OCI-LY1 (cell line): ENCODE measurements around the gene KLK14.

Experiments
- H2AFZ ChIP-seq: fragments of 200-600 bp; sonication (generic), shearing (Covaris generic); 2 replicates; pipeline ENCODE4 v1.6.0; 2014; ENCODE audit warnings: antibody characterized with exemption, mild to moderate bottlenecking, low read length
- H3F3A ChIP-seq: fragments of 200-600 bp; sonication (generic), shearing (Covaris generic); 2 replicates; pipeline ENCODE4 v1.6.0; 2014; ENCODE audit warnings: mild to moderate bottlenecking, antibody characterized with exemption, low read length, moderate library complexity; ENCODE audit not compliant: insufficient read depth
- H3K27ac ChIP-seq: fragments of 200-600 bp; sonication (generic); 2 replicates; pipeline ENCODE4 v1.5.1; 2014; ENCODE audit warnings: low read length, mixed run types, mild to moderate bottlenecking, low read depth; ENCODE audit not compliant: poor library complexity, severe bottlenecking
- H3K27me3 ChIP-seq: fragments of 200-600 bp; sonication (generic); 2 replicates; pipeline ENCODE4 v1.6.0; 2014; ENCODE audit warnings: antibody characterized with exemption, mild to moderate bottlenecking, low read length, moderate library complexity; ENCODE audit not compliant: insufficient read depth
- H3K36me3 ChIP-seq: fragments of 200-600 bp; sonication (generic); 2 replicates; pipeline ENCODE4 v1.6.1; 2014; ENCODE audit warnings: mild to moderate bottlenecking, antibody characterized with exemption, low read length, moderate library complexity, mixed read lengths; ENCODE audit not compliant: insufficient read depth
- H3K4me1 ChIP-seq: fragments of 200-600 bp; sonication (generic); 2 replicates; pipeline ENCODE4 v1.5.1; 2014; ENCODE audit warnings: mild to moderate bottlenecking, low read length, moderate library complexity; ENCODE audit not compliant: insufficient read depth, severe bottlenecking
- H3K4me2 ChIP-seq: fragments of 200-600 bp; sonication (generic), shearing (Covaris generic); 2 replicates; pipeline ENCODE4 v1.6.1; 2014; ENCODE audit warnings: low read length
- H3K4me3 ChIP-seq: fragments of 200-600 bp; sonication (generic); 2 replicates; pipeline ENCODE4 v1.5.1; 2014; ENCODE audit warnings: low read length, low read depth, mild to moderate bottlenecking, mixed read lengths; ENCODE audit not compliant: poor library complexity, severe bottlenecking
- H3K79me2 ChIP-seq: fragments of 200-600 bp; shearing (Covaris generic); 2 replicates; pipeline ENCODE4 v1.6.1; 2016; ENCODE audit warnings: mixed run types, low read length, mixed read lengths; ENCODE audit not compliant: insufficient read depth
- H3K9ac ChIP-seq: fragments of 200-600 bp; sonication (generic), shearing (Covaris generic); 2 replicates; pipeline ENCODE4 v1.6.1; 2014; ENCODE audit warnings: mild to moderate bottlenecking, low read length, mixed read lengths
- H3K9me2 ChIP-seq: fragments of 200-600 bp; sonication (generic), shearing (Covaris generic); 2 replicates; pipeline ENCODE4 v1.6.1; 2014; ENCODE audit warnings: low read depth, mild to moderate bottlenecking, low read length, mixed read lengths
- H3K9me3 ChIP-seq: fragments of 200-600 bp; shearing (Covaris generic); 2 replicates; pipeline ENCODE4 v1.6.1; 2014; ENCODE audit warnings: low read length, mixed read lengths
- H4K20me1 ChIP-seq: fragments of 200-600 bp; sonication (generic), shearing (Covaris generic); 2 replicates; pipeline ENCODE4 v1.6.0; 2016; ENCODE audit warnings: mild to moderate bottlenecking, low read length; ENCODE audit not compliant: insufficient read depth
- EZH2 ChIP-seq: fragments of 200-600 bp; sonication (generic), shearing (Covaris generic); IDR thresholded peaks from 2 replicates; pipeline ENCODE4 v1.8.0; 2017; ENCODE audit warnings: borderline replicate concordance, mixed run types, mild to moderate bottlenecking, antibody characterized with exemption, low read length, moderate library complexity, mixed read lengths
- TF ChIP-seq, protein P1 (sequence below): fragments of 200-600 bp; sonication (generic), shearing (Covaris generic); IDR thresholded peaks from 2 replicates; pipeline ENCODE4 v1.5.1; 2017; ENCODE audit warnings: mild to moderate bottlenecking, antibody characterized with exemption, low read length, moderate library complexity, mixed read lengths

The KLK14 gene

DNA sequence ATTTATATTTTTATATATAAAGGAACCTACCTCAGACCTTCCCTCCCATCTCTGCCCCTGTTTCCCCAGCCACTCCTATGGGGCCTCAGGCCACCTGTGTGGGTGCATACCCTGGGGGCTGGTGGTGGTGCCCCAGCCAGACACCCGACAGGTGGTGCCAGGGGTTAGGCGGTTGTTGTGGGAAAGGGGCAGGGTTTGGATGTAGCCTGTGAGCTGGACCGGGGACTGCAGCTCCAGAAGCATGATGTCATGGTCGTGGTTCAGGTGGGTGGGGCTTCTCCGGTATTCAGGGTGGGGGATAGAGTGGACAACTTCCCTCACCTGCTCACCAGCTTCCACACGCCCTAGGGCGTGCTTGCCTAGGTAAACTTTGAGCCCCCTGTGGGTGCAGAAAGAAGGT is 23.0 kb downstream of the KLK14 start:
- H3F3A ChIP-seq, result no peaks in the 10 kb centered on the region
- H3K9me2 ChIP-seq, result no peaks in the 10 kb centered on the region
- no peaks in the 10 kb centered on the region for H3K36me3 ChIP-seq
- H3K27me3 ChIP-seq, result no peaks in the 10 kb centered on the region
- no peaks in the 10 kb centered on the region for H3K79me2 ChIP-seq
- no peak overlapping the region for H3K4me3 ChIP-seq
- no peak for TF ChIP-seq EZH2
- TF ChIP-seq, protein P1, sequence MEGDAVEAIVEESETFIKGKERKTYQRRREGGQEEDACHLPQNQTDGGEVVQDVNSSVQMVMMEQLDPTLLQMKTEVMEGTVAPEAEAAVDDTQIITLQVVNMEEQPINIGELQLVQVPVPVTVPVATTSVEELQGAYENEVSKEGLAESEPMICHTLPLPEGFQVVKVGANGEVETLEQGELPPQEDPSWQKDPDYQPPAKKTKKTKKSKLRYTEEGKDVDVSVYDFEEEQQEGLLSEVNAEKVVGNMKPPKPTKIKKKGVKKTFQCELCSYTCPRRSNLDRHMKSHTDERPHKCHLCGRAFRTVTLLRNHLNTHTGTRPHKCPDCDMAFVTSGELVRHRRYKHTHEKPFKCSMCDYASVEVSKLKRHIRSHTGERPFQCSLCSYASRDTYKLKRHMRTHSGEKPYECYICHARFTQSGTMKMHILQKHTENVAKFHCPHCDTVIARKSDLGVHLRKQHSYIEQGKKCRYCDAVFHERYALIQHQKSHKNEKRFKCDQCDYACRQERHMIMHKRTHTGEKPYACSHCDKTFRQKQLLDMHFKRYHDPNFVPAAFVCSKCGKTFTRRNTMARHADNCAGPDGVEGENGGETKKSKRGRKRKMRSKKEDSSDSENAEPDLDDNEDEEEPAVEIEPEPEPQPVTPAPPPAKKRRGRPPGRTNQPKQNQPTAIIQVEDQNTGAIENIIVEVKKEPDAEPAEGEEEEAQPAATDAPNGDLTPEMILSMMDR, result no peak
- H3K4me1 ChIP-seq, result no peaks in the 10 kb centered on the region
- no peak overlapping the region for H2AFZ ChIP-seq
- no peak overlapping the region for H3K9ac ChIP-seq
- H4K20me1 ChIP-seq, result no peaks in the 10 kb centered on the region
- H3K27ac ChIP-seq, result no peak overlapping the region
- H3K9me3 ChIP-seq, result no peaks in the 10 kb centered on the region
- H3K4me2 ChIP-seq, result no peak overlapping the region

DNA sequence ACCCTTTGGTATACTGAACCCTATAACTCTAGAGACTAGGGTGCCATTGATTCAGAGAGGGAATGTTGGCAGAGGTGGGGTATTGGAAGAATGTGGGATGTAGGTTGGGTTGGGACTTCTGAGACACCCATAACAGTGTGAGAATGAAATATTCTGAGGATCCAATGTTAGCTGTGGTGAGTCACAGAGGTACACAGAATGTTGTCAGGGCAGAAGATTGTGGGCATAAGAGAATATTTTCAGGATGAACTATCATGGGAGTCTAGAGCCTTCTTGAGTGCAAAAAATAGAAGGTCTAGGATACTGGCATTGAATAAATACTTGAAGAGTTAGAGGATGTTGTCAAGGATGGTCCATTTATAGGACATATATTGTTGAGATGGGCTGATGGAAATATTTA is 26.8 kb downstream of the KLK14 start:
- Histone ChIP-seq H3K27ac (no peak overlapping the region), H3K79me2 (no peaks in the 10 kb centered on the region), H3K4me1 (no peaks in the 10 kb centered on the region), H3K9ac (no peak overlapping the region), H3K9me2 (no peaks in the 10 kb centered on the region), H3K27me3 (no peaks in the 10 kb centered on the region; the same call in 1 of the 2 replicates), H3F3A (no peaks in the 10 kb centered on the region), H2AFZ (no peak overlapping the region), H4K20me1 (no peaks in the 10 kb centered on the region), H3K9me3 (no peaks in the 10 kb centered on the region), H3K36me3 (no peaks in the 10 kb centered on the region), H3K4me3 (no peak overlapping the region), H3K4me2 (no peak overlapping the region)
- TF ChIP-seq, protein P1, result no peak
- no peak for TF ChIP-seq EZH2

DNA sequence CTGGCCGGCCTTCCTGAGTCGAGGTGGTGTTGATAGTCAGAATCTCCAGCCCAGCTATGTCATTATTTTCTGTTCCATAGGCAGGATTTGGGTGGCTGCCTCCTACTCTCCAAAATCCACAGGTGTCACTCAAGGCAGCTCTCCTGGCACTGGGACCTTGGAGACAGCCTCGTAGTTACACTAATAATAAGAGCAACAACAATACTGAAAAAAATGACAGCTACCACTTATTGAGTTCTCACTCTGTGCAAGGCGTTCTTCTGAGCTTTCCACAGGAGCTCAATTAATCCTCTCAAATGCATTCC is 35.7 kb downstream of the KLK14 start:
- Histone ChIP-seq H4K20me1 (no peaks in the 10 kb centered on the region), H3K4me1 (no peaks in the 10 kb centered on the region), H3K9me2 (no peaks in the 10 kb centered on the region), H3K27ac (no peak overlapping the region), H3K4me3 (no peak overlapping the region), H3F3A (no peaks in the 10 kb centered on the region), H3K27me3 (no peaks in the 10 kb centered on the region; the same call in 1 of the 2 replicates), H3K79me2 (no peaks in the 10 kb centered on the region), H3K4me2 (no peak overlapping the region), H3K9ac (no peak overlapping the region), H3K9me3 (no peaks in the 10 kb centered on the region), H2AFZ (no peak overlapping the region), H3K36me3 (no peaks in the 10 kb centered on the region)
- TF ChIP-seq EZH2, result no peak
- TF ChIP-seq, protein P1, result no peak
